IPS DF 4.7 (cell line): ENCODE results near the gene IL17REL.
"Not testable (repeated sequence)": the region's sequence is repeated elsewhere in the genome, so short reads cannot be mapped to it uniquely, and the experiment has no call there.

Source experiments
- DNase-seq: peaks from one replicate; pipeline ENCODE4 v3.0.0-alpha.2; 2013; ENCODE audit warnings: low spot score; ENCODE audit errors: extremely low read depth

The IL17REL gene

GRCh38 chr22:49948116-49948957 is 64.2 kb downstream of the IL17REL start:
- no peak for DNase-seq

- no peak for DNase-seq
Observed at GRCh38 chr22:49947296-49947622, 65.3 kb downstream of the IL17REL start.

- DNase-seq: no peak
Observed at GRCh38 chr22:49946612-49947295, 65.8 kb downstream of the IL17REL start.

- DNase-seq: not testable (repeated sequence)
Observed at GRCh38 chr22:49945042-49945794, 67.3 kb downstream of the IL17REL start.
